HepG2 (cell line): ENCODE measurements around the gene NOTUM. TPM values are rescaled to one million over a fixed set of nuclear protein-coding genes. Genes with fewer than 3 reads are reported as not detected.

Experiments
- ARNT ChIP-seq: fragments of 450-650 bp; IDR thresholded peaks from 2 replicates; pipeline ENCODE4 v1.6.1; 2017
- DMAP1 ChIP-seq: IDR thresholded peaks from 2 replicates; pipeline ENCODE4 v1.6.1; 2016
- FIP1L1 ChIP-seq: fragments of 200-400 bp; formaldehyde crosslinking; IDR thresholded peaks from 2 replicates; pipeline ENCODE4 v1.6.1; 2018; ENCODE audit warnings: low read depth, mild to moderate bottlenecking, low read length, moderate library complexity, borderline replicate concordance; ENCODE audit not compliant: insufficient read depth
- MBNL3 ChIP-seq: fragments of 250-450 bp; sonication (Bioruptor Pico); conservative IDR thresholded peaks from 2 replicates; pipeline ENCODE4 v1.8.0; 2022; ENCODE audit warnings: mild to moderate bottlenecking, inconsistent platforms
- NFKB2 ChIP-seq: sonication (generic); formaldehyde crosslinking; IDR thresholded peaks from 2 replicates; pipeline ENCODE4 v1.4.0; 2020; ENCODE audit warnings: missing genetic modification reagents, borderline replicate concordance
- NFRKB ChIP-seq: fragments of 450-650 bp; IDR thresholded peaks from 2 replicates; pipeline ENCODE4 v1.6.1; 2017
- PCBP1 ChIP-seq: fragments of 200-400 bp; formaldehyde crosslinking; IDR thresholded peaks from 2 replicates; pipeline ENCODE4 v1.6.1; 2017; ENCODE audit warnings: mild to moderate bottlenecking, low read depth, low read length, borderline replicate concordance
- POLR2A ChIP-seq, 2 experiments: IDR thresholded peaks; 2 replicates each; pipeline ENCODE4 v1.6.1; 2011; ENCODE audit warnings: low read depth in 2 of 2, low read length in 2 of 2, mild to moderate bottlenecking in 1 of 2, moderate library complexity in 1 of 2; ENCODE audit not compliant: insufficient read depth in 1 of 2
- SPEN ChIP-seq: sonication (generic); formaldehyde crosslinking; IDR thresholded peaks from 2 replicates; pipeline ENCODE4 v1.5.1; 2020; ENCODE audit warnings: low read depth, mild to moderate bottlenecking, missing genetic modification reagents
- TMF1 ChIP-seq: sonication (generic); formaldehyde crosslinking; IDR thresholded peaks from 2 replicates; pipeline ENCODE4 v1.8.1; 2022; ENCODE audit warnings: low read depth, missing genetic modification reagents
- XRCC5 ChIP-seq: fragments of 200-400 bp; formaldehyde crosslinking; optimal IDR thresholded peaks from 2 replicates; pipeline ENCODE3; 2017; ENCODE audit warnings: mild to moderate bottlenecking, low read length
- YEATS4 ChIP-seq: sonication (generic); formaldehyde crosslinking; IDR thresholded peaks from 2 replicates; pipeline ENCODE4 v1.4.0; 2020; ENCODE audit warnings: missing genetic modification reagents, borderline replicate concordance
- ZMYM2 ChIP-seq: sonication (generic); formaldehyde crosslinking; IDR thresholded peaks from 2 replicates; pipeline ENCODE4 v1.8.0; 2022; ENCODE audit warnings: mild to moderate bottlenecking, missing genetic modification reagents
- ZNF749 ChIP-seq: sonication (generic); formaldehyde crosslinking; IDR thresholded peaks from 2 replicates; pipeline ENCODE4 v1.8.0; 2022; ENCODE audit warnings: mild to moderate bottlenecking, missing genetic modification reagents, moderate library complexity, borderline replicate concordance
- polyA plus RNA-seq, 8 experiments: library from polyadenylated mRNA; depleted of rRNA in 3 of 8; stranded (reverse) in 7 of 8; unstranded in 1 of 8; fragments of >200 nt; fragmentation: Illumina TruSeq in 4 of 8; extraction: Trizol in 4 of 8; gene quantifications; 2 replicates each; pipeline versions ENCODE4 v1.2.1 to v1.2.3, GENCODE V29; 2011 to 2016; ENCODE audit warnings: low read depth in 4 of 8, missing spikeins in 1 of 8, mixed read lengths in 1 of 8; ENCODE audit not compliant: insufficient read depth in 1 of 8
- total RNA-seq, 5 experiments: library from RNA; depleted of rRNA; stranded (reverse); fragments of >200 nt; fragmentation: Illumina TruSeq; extraction: Trizol; gene quantifications; 2 replicates each; pipeline ENCODE4 v1.2.3, GENCODE V29; 2016; ENCODE audit warnings: low read depth in 1 of 5
- TF ChIP-seq, protein P1 (sequence below): sonication (generic); formaldehyde crosslinking; IDR thresholded peaks from 2 replicates; pipeline ENCODE4 v1.4.0; 2020; ENCODE audit warnings: missing genetic modification reagents, borderline replicate concordance
- TF ChIP-seq, protein P2 (sequence below): sonication (generic); formaldehyde crosslinking; IDR thresholded peaks from 2 replicates; pipeline ENCODE4 v1.8.1; 2022; ENCODE audit warnings: low read depth, mild to moderate bottlenecking, missing genetic modification reagents
- TF ChIP-seq, protein P3 (sequence below): IDR thresholded peaks from 2 replicates; pipeline ENCODE4 v1.6.1; 2016; ENCODE audit warnings: low read depth, control low read depth
- TF ChIP-seq, protein P4 (sequence below): sonication (generic); formaldehyde crosslinking; IDR thresholded peaks from 2 replicates; pipeline ENCODE4 v1.5.0; 2020; ENCODE audit warnings: mild to moderate bottlenecking, missing genetic modification reagents
- TF ChIP-seq, protein P5 (sequence below): sonication (generic); formaldehyde crosslinking; IDR thresholded peaks from 2 replicates; pipeline ENCODE4 v1.4.0; 2020; ENCODE audit warnings: mild to moderate bottlenecking, missing genetic modification reagents

NOTUM gene
- total and polyA plus RNA-seq, 2 of the 13 experiments (the other 11 are each of a cell fraction or from before 2014, with no cell fraction given) = 150 to 160 TPM

DNA sequence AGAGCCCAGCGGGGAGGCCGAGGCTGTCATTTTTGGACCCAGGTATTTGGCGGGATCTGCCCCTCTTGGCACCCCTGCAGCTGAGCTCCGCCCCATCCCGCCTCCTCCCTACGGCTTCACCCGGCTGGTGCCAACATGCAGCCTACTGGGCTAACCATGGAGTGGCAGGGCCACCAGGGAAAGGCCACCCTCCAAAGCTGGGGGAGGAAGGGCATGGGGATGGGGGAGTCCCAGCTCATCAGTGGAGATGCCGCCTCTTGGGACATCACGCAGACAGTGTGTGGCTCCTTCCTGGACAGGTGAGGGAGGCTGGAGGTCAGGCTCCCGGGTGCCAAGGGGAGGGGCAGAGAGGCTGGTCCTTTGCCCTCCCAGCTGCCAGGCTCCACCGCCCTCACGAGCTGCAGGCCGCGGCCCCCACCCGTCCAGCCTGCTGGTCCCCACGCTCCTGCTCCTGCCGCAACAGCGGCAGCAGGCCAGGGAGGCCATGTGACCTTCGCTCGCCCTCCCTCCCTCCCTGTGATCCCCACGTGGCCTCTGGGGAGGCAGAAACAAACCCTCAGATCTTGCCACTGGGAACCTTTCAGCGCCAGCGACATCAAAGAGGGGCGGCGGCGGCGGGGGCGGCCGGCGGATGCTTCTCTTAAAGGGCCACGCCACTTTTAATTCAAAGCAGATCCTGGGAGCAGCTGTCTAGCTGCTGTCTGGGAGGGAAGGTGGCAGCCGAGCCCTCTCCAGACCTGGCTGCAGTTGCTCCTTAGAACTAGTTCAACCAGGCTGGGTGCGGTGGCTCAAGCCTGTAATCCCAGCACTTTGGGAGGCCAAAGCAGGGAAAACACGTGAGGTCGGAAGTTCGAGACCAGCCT is 6.8 kb upstream of the NOTUM start (continued):
- TF ChIP-seq, protein P1, sequence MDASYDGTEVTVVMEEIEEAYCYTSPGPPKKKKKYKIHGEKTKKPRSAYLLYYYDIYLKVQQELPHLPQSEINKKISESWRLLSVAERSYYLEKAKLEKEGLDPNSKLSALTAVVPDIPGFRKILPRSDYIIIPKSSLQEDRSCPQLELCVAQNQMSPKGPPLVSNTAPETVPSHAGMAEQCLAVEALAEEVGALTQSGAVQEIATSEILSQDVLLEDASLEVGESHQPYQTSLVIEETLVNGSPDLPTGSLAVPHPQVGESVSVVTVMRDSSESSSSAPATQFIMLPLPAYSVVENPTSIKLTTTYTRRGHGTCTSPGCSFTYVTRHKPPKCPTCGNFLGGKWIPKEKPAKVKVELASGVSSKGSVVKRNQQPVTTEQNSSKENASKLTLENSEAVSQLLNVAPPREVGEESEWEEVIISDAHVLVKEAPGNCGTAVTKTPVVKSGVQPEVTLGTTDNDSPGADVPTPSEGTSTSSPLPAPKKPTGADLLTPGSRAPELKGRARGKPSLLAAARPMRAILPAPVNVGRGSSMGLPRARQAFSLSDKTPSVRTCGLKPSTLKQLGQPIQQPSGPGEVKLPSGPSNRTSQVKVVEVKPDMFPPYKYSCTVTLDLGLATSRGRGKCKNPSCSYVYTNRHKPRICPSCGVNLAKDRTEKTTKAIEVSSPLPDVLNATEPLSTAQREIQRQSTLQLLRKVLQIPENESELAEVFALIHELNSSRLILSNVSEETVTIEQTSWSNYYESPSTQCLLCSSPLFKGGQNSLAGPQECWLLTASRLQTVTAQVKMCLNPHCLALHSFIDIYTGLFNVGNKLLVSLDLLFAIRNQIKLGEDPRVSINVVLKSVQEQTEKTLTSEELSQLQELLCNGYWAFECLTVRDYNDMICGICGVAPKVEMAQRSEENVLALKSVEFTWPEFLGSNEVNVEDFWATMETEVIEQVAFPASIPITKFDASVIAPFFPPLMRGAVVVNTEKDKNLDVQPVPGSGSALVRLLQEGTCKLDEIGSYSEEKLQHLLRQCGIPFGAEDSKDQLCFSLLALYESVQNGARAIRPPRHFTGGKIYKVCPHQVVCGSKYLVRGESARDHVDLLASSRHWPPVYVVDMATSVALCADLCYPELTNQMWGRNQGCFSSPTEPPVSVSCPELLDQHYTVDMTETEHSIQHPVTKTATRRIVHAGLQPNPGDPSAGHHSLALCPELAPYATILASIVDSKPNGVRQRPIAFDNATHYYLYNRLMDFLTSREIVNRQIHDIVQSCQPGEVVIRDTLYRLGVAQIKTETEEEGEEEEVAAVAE (CRISPR knock-in tag) = 0 out of 2 replicates have a peak, but pooled peaks have one; percentile 58
- TF ChIP-seq XRCC5 = no peak
- TF ChIP-seq, protein P2, sequence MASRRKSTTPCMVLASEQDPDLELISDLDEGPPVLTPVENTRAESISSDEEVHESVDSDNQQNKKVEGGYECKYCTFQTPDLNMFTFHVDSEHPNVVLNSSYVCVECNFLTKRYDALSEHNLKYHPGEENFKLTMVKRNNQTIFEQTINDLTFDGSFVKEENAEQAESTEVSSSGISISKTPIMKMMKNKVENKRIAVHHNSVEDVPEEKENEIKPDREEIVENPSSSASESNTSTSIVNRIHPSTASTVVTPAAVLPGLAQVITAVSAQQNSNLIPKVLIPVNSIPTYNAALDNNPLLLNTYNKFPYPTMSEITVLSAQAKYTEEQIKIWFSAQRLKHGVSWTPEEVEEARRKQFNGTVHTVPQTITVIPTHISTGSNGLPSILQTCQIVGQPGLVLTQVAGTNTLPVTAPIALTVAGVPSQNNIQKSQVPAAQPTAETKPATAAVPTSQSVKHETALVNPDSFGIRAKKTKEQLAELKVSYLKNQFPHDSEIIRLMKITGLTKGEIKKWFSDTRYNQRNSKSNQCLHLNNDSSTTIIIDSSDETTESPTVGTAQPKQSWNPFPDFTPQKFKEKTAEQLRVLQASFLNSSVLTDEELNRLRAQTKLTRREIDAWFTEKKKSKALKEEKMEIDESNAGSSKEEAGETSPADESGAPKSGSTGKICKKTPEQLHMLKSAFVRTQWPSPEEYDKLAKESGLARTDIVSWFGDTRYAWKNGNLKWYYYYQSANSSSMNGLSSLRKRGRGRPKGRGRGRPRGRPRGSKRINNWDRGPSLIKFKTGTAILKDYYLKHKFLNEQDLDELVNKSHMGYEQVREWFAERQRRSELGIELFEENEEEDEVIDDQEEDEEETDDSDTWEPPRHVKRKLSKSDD (CRISPR knock-in tag) = peak; percentile 88
- TF ChIP-seq NFRKB = no peak
- TF ChIP-seq NFKB2 = peak; percentile 97
- TF ChIP-seq ZMYM2 (CRISPR knock-in tag) = peak; percentile 79; the same call in 1 of the 2 replicates
- TF ChIP-seq ARNT = no peak
- no peak for TF ChIP-seq PCBP1
- no peak for TF ChIP-seq MBNL3 (CRISPR knock-in tag)
- peak in 1 of 2 experiments; percentile 41; a peak in 1 of 4 replicates for TF ChIP-seq POLR2A (IDR thresholded peaks at IDR 0.05; ENCODE audit: insufficient read depth in 1 of 2, low read depth in 2 of 2, low read length in 2 of 2)
- TF ChIP-seq, protein P3, sequence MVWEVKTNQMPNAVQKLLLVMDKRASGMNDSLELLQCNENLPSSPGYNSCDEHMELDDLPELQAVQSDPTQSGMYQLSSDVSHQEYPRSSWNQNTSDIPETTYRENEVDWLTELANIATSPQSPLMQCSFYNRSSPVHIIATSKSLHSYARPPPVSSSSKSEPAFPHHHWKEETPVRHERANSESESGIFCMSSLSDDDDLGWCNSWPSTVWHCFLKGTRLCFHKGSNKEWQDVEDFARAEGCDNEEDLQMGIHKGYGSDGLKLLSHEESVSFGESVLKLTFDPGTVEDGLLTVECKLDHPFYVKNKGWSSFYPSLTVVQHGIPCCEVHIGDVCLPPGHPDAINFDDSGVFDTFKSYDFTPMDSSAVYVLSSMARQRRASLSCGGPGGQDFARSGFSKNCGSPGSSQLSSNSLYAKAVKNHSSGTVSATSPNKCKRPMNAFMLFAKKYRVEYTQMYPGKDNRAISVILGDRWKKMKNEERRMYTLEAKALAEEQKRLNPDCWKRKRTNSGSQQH (CRISPR knock-in tag) = peak; percentile 56
- TF ChIP-seq, protein P4, sequence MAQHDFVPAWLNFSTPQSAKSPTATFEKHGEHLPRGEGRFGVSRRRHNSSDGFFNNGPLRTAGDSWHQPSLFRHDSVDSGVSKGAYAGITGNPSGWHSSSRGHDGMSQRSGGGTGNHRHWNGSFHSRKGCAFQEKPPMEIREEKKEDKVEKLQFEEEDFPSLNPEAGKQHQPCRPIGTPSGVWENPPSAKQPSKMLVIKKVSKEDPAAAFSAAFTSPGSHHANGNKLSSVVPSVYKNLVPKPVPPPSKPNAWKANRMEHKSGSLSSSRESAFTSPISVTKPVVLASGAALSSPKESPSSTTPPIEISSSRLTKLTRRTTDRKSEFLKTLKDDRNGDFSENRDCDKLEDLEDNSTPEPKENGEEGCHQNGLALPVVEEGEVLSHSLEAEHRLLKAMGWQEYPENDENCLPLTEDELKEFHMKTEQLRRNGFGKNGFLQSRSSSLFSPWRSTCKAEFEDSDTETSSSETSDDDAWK = no peak
- TF ChIP-seq TMF1 = peak; percentile 52; the same call in 1 of the 2 replicates
- peak; percentile 96 for TF ChIP-seq DMAP1 (CRISPR knock-in tag)
- peak; percentile 95 for TF ChIP-seq YEATS4 (CRISPR knock-in tag)
- TF ChIP-seq, protein P5, sequence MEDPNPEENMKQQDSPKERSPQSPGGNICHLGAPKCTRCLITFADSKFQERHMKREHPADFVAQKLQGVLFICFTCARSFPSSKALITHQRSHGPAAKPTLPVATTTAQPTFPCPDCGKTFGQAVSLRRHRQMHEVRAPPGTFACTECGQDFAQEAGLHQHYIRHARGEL = no peak; the same call in 1 of the 2 replicates
- TF ChIP-seq SPEN (CRISPR knock-in tag) = peak; percentile 94
- TF ChIP-seq ZNF749 (CRISPR knock-in tag) = peak; percentile 89
- peak; percentile 16; the same call in 1 of the 2 replicates for TF ChIP-seq FIP1L1
